Testis (tissue), 5 donors: ENCODE measurements around the gene OTC. TPM values are rescaled to one million over a fixed set of nuclear protein-coding genes. Genes with fewer than 3 reads are reported as not detected.

Source experiments
- DNase-seq: peaks from one replicate; pipeline ENCODE4 v3.0.0-alpha.2; 2019
- H3K27ac ChIP-seq, 2 donors: fragments of 200-600 bp; sonication (generic); one replicate each; pipeline ENCODE4 v1.5.1; 2019
- H3K27me3 ChIP-seq: fragments of 200-600 bp; sonication (generic); one replicate; pipeline ENCODE4 v1.5.1; 2019
- H3K36me3 ChIP-seq: fragments of 200-600 bp; sonication (generic); one replicate; pipeline ENCODE4 v1.5.1; 2017; ENCODE audit warnings: low read depth; ENCODE audit errors: missing control alignments
- H3K4me1 ChIP-seq: fragments of 200-600 bp; sonication (generic); one replicate; pipeline ENCODE4 v1.5.1; 2019
- H3K4me3 ChIP-seq, 2 donors: fragments of 200-600 bp; sonication (generic); one replicate each; pipeline ENCODE4 v1.5.1; 2017 to 2019
- H3K9me3 ChIP-seq: fragments of 200-600 bp; sonication (generic); one replicate; pipeline ENCODE4 v1.5.1; 2017
- CTCF ChIP-seq, 3 experiments: fragments of 450-650 bp in 2 of 3; fragments of 200-600 bp in 1 of 3; sonication (generic) in 1 of 3; IDR thresholded peaks; one replicate each; pipeline ENCODE4 v1.5.1; 2016 to 2019; ENCODE audit warnings: antibody characterized with exemption in 3 of 3, mild to moderate bottlenecking in 2 of 3, moderate library complexity in 1 of 3
- POLR2A ChIP-seq: fragments of 450-650 bp; IDR thresholded peaks from one replicate; pipeline ENCODE4 v1.6.1; 2017; ENCODE audit warnings: antibody characterized with exemption, mild to moderate bottlenecking, moderate library complexity
- WGBS, 2 donors: methylation state at CpG; one replicate each; pipeline ENCODE4 v1.1.5; 2018; 5-methylcytosine and 5-hydroxymethylcytosine counted together
- intact Hi-C: fragments of 100-400 bp; cut with DNase I; formaldehyde crosslinking; loops from one replicate; pipeline ENCODE4 v1.15.1; 2023; ENCODE audit warnings: low total_unique reads
- long read RNA-seq, 2 donors: transcript quantifications; one replicate each; lab custom pipeline, GENCODE V29; 2026
- polyA plus RNA-seq: library from polyadenylated mRNA; stranded (reverse); fragments of 350-450 nt; fragmentation: Illumina TruSeq; extraction: RNeasy Lipid Tissue Mini Kit (QIAGEN cat#74804); gene quantifications from one replicate; pipeline ENCODE4 v1.2.3, GENCODE V29; 2014; ENCODE audit warnings: low read depth, low replicate concordance; ENCODE audit not compliant: insufficient read depth
- total RNA-seq, 2 donors: library from RNA; depleted of rRNA; stranded (reverse); fragments of >200 nt; gene quantifications; one replicate each; pipeline ENCODE4 v1.2.3, GENCODE V29; 2016

OTC gene
- under 1 TPM; 0.39 to 0.68 TPM for total RNA-seq
- 0.55 TPM for polyA plus RNA-seq
- long read RNA-seq, donor 1 = 0 reads
- long read RNA-seq, donor 2 = 0 reads

GRCh38 chrX:38352362-38352761 lies at the start of gene OTC:
TSS of gene OTC (plus strand) at chrX:38352604. CDS start at chrX:38352697, 93 bp downstream.
- no peaks in the 10 kb centered on the region for H3K36me3 ChIP-seq
- no peak within 1 kb of the TSS for H3K27ac ChIP-seq
- TF ChIP-seq POLR2A = no peak
- TF ChIP-seq CTCF (IDR thresholded peaks at IDR 0.05) = no peak
- H3K27me3 ChIP-seq = no peaks in the 10 kb centered on the region
- 80 to 81% methylated on average over 4 of the region's 4 CpGs for WGBS, 2 donors
- H3K4me3 ChIP-seq = no peak within 1 kb of the TSS
- no peaks in the 10 kb centered on the region for H3K4me1 ChIP-seq
- H3K9me3 ChIP-seq = no peaks in the 10 kb centered on the region
- DNase-seq = no peak
- intact Hi-C loops = no loop called here

GRCh38 chrX:38304010-38304409 lies 48.4 kb upstream of the OTC start:
- Histone ChIP-seq H3K27me3 (no peaks in the 10 kb centered on the region), H3K4me1 (no peaks in the 10 kb centered on the region), H3K27ac (no peak overlapping the region), H3K4me3 (no peak overlapping the region), H3K9me3 (no peaks in the 10 kb centered on the region), H3K36me3 (no peaks in the 10 kb centered on the region)
- 51 to 62% methylated on average over 4 of the region's 4 CpGs for WGBS, 2 donors
- intact Hi-C loops = no loop called here
- no peak for DNase-seq
- TF ChIP-seq CTCF (IDR thresholded peaks at IDR 0.05) (no peak), POLR2A (no peak)

- no peak for DNase-seq
- 39 to 80% methylated on average over 3 of the region's 3 CpGs for WGBS, 2 donors
- no peaks in the 10 kb centered on the region for H3K27me3 ChIP-seq
Observed at GRCh38 chrX:38305971-38306370, 46.4 kb upstream of the OTC start.

GRCh38 chrX:38311743-38312142 lies 40.7 kb upstream of the OTC start:
- Histone ChIP-seq H3K27ac (no peak overlapping the region), H3K4me3 (no peak overlapping the region), H3K9me3 (no peaks in the 10 kb centered on the region), H3K36me3 (no peaks in the 10 kb centered on the region), H3K4me1 (no peaks in the 10 kb centered on the region), H3K27me3 (no peaks in the 10 kb centered on the region)
- TF ChIP-seq CTCF (IDR thresholded peaks at IDR 0.05) = no peak
- TF ChIP-seq POLR2A = no peak
- 83 to 86% methylated on average over 2 of the region's 2 CpGs for WGBS, 2 donors
- intact Hi-C loops = no loop called here
- DNase-seq = no peak

More at GRCh38 chrX:38305971-38306370, 46.4 kb upstream of the OTC start:
- H3K27ac ChIP-seq = no peak overlapping the region
- intact Hi-C loops = no loop called here
- H3K4me1 ChIP-seq = no peaks in the 10 kb centered on the region
- no peaks in the 10 kb centered on the region for H3K9me3 ChIP-seq
- no peaks in the 10 kb centered on the region for H3K36me3 ChIP-seq
- no peak overlapping the region for H3K4me3 ChIP-seq
- TF ChIP-seq CTCF (IDR thresholded peaks at IDR 0.05) = no peak
- TF ChIP-seq POLR2A = no peak

DNA sequence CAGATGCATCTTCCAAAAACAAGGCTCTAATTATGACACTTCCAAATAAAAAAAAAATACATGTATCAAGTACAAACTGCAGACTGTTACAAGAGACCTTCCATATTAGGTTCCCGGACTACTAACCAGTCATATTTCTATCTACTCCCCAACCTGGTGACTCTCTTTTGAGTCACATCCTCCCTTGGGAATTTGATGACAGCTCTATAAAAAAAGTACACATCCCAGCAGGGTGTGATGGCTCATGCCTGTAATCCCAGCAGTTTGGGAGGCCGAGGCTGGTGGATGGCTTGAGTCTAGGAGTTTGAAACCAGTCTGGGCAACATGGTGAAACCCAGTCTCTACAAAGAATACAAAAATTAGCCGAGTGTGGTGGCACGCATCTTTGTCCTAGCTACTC lies 40.0 kb upstream of the OTC start:
- no peak for DNase-seq

More for the DNA sequence above, 40.0 kb upstream of the OTC start:
- TF ChIP-seq CTCF (IDR thresholded peaks at IDR 0.05) (no peak), POLR2A (no peak)
- no peaks in the 10 kb centered on the region for H3K27me3 ChIP-seq
- no peaks in the 10 kb centered on the region for H3K9me3 ChIP-seq
- WGBS, 2 donors = 89 to 95% methylated on average over 1 to 4 of the region's 4 CpGs
- no peak overlapping the region for H3K4me3 ChIP-seq
- H3K27ac ChIP-seq = no peak overlapping the region
- intact Hi-C loops = no loop called here
- no peaks in the 10 kb centered on the region for H3K36me3 ChIP-seq
- H3K4me1 ChIP-seq = no peaks in the 10 kb centered on the region
